Prostate gland (tissue), 2 donors: Measurements from ENCODE around the gene KLRC3.

ENCODE experiments used
- POLR2A ChIP-seq: fragments of 450-650 bp; IDR thresholded peaks from one replicate; pipeline ENCODE4 v1.6.1; 2016; ENCODE audit warnings: antibody characterized with exemption, mild to moderate bottlenecking
- POLR2AphosphoS5 ChIP-seq: sonication (generic); formaldehyde crosslinking; IDR thresholded peaks from one replicate; pipeline ENCODE4 v1.6.1; 2017; ENCODE audit warnings: antibody characterized with exemption
- TF ChIP-seq, protein P1 (sequence below), 4 experiments: fragments of 200-600 bp in 2 of 4; fragments of 450-650 bp in 2 of 4; sonication (generic) in 2 of 4; IDR thresholded peaks; 1 replicate in 3 of 4; 2 replicates in 1 of 4; pipeline ENCODE4 v1.5.1; 2016 to 2019; ENCODE audit warnings: antibody characterized with exemption in 4 of 4, mild to moderate bottlenecking in 2 of 4, moderate library complexity in 2 of 4

DNA sequence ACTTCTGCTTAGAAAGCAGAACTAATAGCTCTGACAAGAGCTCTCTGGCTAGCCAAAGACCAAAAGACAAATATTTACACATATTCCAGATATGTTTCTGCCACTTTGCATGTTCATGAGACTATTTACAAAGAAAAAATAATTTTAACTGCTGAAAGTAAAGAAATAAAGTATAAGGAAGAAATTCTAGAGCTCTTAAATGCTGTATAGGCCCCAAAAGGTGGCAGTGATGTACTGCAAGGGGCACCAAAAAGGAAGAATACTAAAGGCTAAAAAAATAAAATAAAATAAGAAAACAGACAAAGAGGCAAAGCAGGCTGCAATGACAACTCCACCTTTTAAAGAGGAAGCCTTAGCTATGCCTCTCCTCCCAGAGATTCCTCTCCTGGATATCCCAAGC, 53.5 kb downstream of the KLRC3 start:
- TF ChIP-seq, protein P1, sequence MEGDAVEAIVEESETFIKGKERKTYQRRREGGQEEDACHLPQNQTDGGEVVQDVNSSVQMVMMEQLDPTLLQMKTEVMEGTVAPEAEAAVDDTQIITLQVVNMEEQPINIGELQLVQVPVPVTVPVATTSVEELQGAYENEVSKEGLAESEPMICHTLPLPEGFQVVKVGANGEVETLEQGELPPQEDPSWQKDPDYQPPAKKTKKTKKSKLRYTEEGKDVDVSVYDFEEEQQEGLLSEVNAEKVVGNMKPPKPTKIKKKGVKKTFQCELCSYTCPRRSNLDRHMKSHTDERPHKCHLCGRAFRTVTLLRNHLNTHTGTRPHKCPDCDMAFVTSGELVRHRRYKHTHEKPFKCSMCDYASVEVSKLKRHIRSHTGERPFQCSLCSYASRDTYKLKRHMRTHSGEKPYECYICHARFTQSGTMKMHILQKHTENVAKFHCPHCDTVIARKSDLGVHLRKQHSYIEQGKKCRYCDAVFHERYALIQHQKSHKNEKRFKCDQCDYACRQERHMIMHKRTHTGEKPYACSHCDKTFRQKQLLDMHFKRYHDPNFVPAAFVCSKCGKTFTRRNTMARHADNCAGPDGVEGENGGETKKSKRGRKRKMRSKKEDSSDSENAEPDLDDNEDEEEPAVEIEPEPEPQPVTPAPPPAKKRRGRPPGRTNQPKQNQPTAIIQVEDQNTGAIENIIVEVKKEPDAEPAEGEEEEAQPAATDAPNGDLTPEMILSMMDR (IDR thresholded peaks at IDR 0.05) = peak in 2 of 4 experiments; percentile 42 to 47
- TF ChIP-seq POLR2A = no peak
- TF ChIP-seq POLR2AphosphoS5 = peak; percentile 17
